GM18520 (cell line): Measurements from ENCODE around the gene WDR36.
"Not testable (repeated sequence)": the region's sequence is repeated elsewhere in the genome, so short reads cannot be mapped to it uniquely, and the experiment has no call there.

Experiments used
- ATAC-seq: cut with Tn5 transposase; IDR thresholded peaks from one replicate; pipeline ENCODE4 v1.9.1; 2021; ENCODE audit not compliant: unreplicated experiment

WDR36 gene

DNA sequence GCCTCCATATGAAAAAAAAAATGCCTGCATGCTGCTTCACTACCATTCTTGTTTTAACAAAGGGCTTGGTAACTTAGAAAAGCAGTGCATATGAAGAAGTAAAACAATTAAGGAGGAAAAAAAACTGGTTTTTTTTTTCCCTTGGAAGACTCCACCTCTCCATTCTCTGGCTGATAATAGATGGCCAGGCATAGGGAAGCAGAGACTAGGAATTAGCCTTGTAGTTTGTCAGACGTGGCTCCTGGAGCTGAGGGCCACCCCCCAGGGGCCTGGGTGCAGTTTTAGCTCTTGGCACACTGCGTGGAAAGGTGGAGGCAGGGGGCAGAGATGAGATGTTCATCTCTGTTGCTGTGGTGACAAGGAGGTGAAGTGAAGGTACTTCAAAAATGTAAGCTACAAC is 42.7 kb downstream of the WDR36 start:
- no peak for ATAC-seq

DNA sequence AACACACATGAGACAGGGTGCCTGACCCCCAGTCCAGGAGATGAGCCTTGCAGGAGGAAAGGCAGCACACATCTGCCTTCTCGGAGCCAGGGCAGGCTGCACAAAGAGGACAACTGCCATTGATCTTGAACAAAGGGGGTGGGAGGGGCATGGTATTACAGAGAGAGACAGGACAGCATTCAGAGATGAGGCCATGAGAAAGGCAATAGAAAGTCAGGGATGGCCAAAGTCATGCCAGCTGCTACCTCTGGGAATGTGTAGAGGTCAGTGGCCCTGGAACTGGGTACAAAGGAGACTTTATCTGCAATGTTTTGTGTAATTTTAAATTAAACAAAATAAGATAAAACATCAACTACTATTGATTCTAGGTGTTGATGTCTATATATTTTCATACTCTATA is 43.2 kb downstream of the WDR36 start:
- ATAC-seq, result no peak

- ATAC-seq, result no peak
Measured at GRCh38 chr5:111135946-111136345, 43.8 kb downstream of the WDR36 start.

DNA sequence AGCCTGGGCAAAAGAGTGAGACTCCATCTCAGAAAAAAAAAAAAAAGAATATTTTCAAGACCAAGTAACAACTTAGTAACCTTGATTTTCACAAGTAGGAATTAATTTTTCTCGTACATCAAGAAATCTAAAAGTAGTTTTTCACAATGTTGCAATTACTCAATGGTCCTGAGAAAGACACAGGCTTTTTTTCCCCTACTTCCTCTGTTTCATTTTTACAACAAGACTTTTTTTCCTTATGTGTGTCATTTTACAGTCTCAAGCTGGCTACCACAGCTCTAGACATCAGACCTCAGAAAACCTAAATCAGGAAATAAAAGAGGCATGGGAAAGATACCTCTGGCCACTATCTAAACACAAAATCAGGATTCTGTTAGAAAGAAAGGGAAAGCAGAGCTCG is 45.9 kb downstream of the WDR36 start:
- no peak for ATAC-seq

DNA sequence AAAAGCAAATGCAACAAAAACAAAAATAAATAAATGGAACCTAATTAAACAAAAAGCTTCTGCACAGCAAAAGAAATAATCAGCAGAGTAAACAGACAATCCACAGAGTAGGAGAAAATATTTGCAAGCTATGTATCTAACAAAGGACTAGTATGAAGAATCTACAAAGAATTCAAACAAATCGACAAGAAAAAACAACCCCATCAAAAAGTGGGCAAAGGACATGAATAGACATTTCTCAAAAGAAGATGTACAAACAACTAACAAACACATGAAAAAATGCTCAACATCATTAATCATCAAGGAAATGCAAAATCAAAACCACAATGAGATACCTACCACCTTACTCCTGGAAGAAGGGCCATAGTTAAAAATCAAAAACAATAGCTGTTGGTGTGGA is 49.3 kb downstream of the WDR36 start:
- not testable (repeated sequence) for ATAC-seq

- no peak for ATAC-seq
Measured at GRCh38 chr5:111142932-111143331, 50.8 kb downstream of the WDR36 start.

- ATAC-seq, result peak; percentile 13
Measured at GRCh38 chr5:111143910-111144309, 51.8 kb downstream of the WDR36 start.

DNA sequence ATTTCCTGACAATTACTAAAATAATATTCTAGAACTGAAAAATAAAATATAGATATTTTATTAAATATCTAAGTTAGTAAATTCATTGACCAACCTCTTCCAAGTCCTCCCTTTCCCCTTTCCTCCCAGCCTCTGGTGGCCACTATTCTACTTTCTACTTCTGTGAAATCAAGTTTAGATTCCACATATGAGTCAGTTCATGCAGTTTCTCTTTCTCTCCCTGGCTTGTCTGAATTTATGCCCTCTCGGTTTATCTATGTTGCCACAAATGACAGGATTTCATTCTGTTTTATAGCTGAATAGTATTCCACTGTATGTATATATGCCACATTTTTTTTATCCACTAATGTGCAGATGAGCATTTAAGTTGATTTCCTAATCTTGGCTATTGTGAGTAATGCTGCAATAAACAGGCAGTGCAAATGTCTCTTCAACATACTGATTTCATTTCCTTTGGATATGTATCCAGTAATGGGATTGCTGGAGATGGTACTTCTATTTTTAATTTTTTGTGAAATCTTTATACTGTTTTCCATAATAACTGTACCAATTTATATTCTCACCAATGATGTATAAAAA is 52.3 kb downstream of the WDR36 start:
- ATAC-seq, result peak; percentile 93

DNA sequence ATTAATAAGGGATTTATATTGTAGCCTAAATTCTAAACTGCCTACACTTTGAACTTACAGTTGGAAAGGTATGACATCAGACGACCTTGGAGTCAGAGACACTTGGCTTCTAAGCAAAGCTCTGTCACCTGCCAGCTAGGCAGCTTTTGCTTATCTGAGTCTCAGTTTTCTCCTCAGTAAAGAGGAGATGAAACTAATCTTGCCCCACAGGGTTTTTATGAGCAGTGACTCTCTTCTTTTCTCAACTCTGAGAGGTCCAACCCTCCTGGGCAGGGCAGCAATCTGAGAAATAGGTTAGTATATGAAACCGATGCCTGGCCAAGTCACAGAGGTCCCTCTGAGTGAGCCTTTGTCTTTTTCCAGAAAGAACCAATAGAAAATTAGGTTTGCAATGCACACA is 53.9 kb downstream of the WDR36 start:
- ATAC-seq, result no peak

DNA sequence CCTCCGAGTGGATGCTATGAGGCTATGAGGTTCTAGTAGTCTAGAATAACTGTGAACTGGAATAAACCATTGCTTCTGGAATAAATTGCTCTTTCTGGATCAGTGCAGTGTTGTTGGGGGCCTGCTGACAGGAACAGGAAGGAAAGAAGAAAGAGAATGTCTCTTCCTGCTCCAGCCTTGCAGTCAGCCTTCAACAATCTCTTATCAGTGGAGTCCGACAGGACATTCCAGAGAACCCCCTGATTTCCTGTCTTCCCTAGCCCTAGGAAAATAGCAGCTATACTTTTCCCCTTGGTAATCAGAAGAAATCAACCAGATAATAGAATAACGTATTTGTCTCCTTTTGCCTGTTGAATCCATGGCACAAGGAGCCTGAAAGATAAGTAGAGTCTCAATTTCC is 55.4 kb downstream of the WDR36 start:
- no peak for ATAC-seq

DNA sequence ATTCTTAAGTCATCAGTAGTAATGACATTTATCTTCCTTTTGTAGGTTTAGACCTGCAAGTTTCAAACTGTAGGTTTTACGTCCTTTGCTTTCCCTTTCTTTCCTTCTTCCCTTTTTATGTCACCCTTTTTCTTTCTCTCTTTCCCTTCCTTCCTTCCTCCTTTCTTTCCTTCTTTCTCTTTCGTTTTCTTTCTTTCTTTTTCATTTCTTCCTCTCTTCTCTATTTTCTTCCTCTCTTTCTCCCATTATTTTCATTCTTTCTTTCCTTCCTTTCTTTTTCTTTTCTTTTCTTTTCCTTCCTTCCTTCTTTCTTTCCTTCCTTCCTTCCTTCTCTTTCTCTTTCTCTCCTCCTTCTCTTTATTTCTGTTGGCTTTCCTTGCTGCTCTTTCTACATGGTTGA is 59.9 kb downstream of the WDR36 start:
- ATAC-seq, result no peak

DNA sequence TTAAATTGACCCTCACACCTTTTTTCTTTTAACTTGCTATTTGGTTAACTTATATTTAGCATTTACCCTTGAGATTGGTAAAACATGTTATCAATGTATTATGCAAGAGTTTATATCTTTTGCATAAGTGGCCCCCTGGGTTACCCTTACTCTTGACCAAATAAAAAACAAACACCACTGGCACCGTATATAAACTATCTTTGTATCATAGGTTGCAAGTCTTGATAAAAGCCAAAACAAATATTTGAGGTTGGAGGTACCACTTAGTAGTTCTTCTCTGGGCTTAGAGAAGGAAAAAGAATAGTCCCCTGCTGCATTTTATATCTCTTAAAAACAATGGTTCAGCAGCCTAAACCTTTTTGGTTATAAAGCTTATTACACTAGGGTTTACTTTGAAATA is 61.3 kb downstream of the WDR36 start:
- no peak for ATAC-seq

DNA sequence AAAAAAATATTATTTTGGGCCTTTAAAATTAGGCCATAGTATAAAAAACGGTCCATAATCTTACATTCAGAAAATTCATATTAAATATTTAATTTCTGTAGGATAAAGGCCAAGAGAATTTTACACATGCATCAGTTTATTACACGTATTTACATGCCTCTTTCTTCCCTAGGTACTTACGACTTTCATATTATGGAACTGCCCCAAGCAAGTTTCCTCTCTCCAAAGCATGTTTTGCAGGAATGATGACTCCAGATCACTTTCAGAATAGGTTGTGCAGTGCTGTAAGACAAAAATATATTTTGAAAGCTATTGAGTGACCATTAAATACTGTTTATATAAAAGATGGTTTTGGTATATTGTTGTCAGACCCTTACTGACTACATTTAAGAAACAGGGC is 61.8 kb downstream of the WDR36 start:
- ATAC-seq, result no peak

- ATAC-seq, result peak; percentile 60
Measured at GRCh38 chr5:111158105-111158744, 66.1 kb downstream of the WDR36 start.

DNA sequence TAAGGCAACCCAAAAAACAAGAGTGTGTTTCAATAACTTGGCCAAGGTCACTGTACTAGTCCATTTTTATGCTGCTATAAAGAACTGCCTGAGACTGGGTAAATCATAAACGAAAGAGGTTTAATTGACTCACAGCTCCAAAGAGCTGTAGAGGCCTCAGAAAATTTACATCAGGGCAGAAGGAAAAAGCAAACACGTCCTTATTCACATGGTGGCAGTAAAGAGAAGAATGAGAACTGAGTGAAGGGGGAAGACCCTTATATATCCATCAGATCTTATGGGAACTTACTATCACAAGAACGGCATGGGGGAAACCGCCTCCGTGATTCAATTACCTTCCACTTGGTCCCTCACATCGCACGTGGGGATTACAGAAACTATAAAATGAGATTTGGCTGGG is 67.7 kb downstream of the WDR36 start:
- no peak for ATAC-seq

GRCh38 chr5:111163000-111163399 is 70.9 kb downstream of the WDR36 start:
- ATAC-seq, result no peak

DNA sequence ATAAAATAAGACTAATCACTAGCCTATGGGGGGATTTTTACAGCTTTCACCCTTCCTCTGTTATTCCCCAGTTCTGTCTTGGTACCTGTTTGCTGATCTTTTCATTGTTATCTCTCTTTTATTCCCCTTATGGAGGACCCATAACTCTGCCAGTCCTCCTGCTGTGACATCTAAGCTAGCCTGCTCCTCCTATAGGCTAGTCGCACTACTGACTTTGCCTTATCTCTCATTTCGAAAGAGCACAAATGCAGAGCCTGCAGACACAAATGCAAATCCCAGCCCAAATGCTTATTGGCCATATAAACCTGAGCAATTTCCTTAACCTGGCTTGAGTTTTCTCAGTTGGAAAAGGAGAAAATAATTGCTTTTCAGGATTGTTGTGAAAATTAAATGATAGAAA is 72.9 kb downstream of the WDR36 start:
- ATAC-seq, result no peak

GRCh38 chr5:111167551-111167950 is 75.4 kb downstream of the WDR36 start:
- ATAC-seq, result no peak

GRCh38 chr5:111168608-111169007 is 76.5 kb downstream of the WDR36 start:
- no peak for ATAC-seq

- no peak for ATAC-seq
Measured at GRCh38 chr5:111169269-111169668, 77.1 kb downstream of the WDR36 start.

GRCh38 chr5:111170279-111170678 is 78.1 kb downstream of the WDR36 start:
- ATAC-seq, result no peak

- no peak for ATAC-seq
Measured at GRCh38 chr5:111172504-111172903, 80.4 kb downstream of the WDR36 start.

GRCh38 chr5:111173476-111173875 is 81.3 kb downstream of the WDR36 start:
- ATAC-seq, result no peak
